GM12878 (cell line): ENCODE results near the gene ITM2C. TPM values are rescaled to one million over a fixed set of nuclear protein-coding genes. Genes with fewer than 3 reads are reported as not detected.
A peak's percentile ranks its signal among the peaks of the same experiment; 100 is the strongest.

Experiments
- CBFB ChIP-seq: IDR thresholded peaks from 2 replicates; pipeline ENCODE4 v1.6.1; 2016; ENCODE audit warnings: antibody characterized with exemption, low read depth
- CHD2 ChIP-seq: IDR thresholded peaks from 2 replicates; pipeline ENCODE4 v1.6.1; 2011; ENCODE audit warnings: low read depth, low read length, improper control_type of control experiment, borderline replicate concordance
- HCFC1 ChIP-seq: fragments of 150-350 bp; IDR thresholded peaks from 2 replicates; pipeline ENCODE4 v1.6.1; 2014; ENCODE audit warnings: low read length
- HDAC6 ChIP-seq: fragments of 200-600 bp; sonication (generic); IDR thresholded peaks from one replicate; pipeline ENCODE4 v1.8.0; 2017; ENCODE audit warnings: antibody characterized with exemption; ENCODE audit not compliant: unreplicated experiment
- JUND ChIP-seq: IDR thresholded peaks from 2 replicates; pipeline ENCODE4 v1.6.1; 2012; ENCODE audit warnings: low read depth, mild to moderate bottlenecking, low read length, improper control_type of control experiment, moderate library complexity
- MTA2 ChIP-seq: fragments of 450-650 bp; IDR thresholded peaks from 2 replicates; pipeline ENCODE4 v1.6.1; 2016; ENCODE audit warnings: low read depth, mild to moderate bottlenecking, moderate library complexity
- NR2C2 ChIP-seq: IDR thresholded peaks from 2 replicates; pipeline ENCODE4 v1.6.1; 2011; ENCODE audit warnings: borderline replicate concordance, low read depth; ENCODE audit not compliant: control insufficient read depth, insufficient read length
- POU2F2 ChIP-seq: IDR thresholded peaks from 3 replicates; pipeline ENCODE4 v1.6.1; 2011; ENCODE audit warnings: low read depth, mild to moderate bottlenecking, low read length, borderline replicate concordance
- RBBP5 ChIP-seq: fragments of 200-600 bp; sonication (generic); conservative IDR thresholded peaks from 2 replicates; pipeline ENCODE4 v1.6.1; 2016
- SMARCA5 ChIP-seq: fragments of 450-650 bp; IDR thresholded peaks from 2 replicates; pipeline ENCODE4 v1.6.1; 2017; ENCODE audit warnings: mild to moderate bottlenecking
- STAT1 ChIP-seq: fragments of 450-650 bp; conservative IDR thresholded peaks from 2 replicates; pipeline ENCODE4 v1.6.1; 2014; ENCODE audit warnings: antibody characterized with exemption, mild to moderate bottlenecking
- TARDBP ChIP-seq: IDR thresholded peaks from 2 replicates; pipeline ENCODE4 v1.6.1; 2016; ENCODE audit warnings: borderline replicate concordance
- TCF12 ChIP-seq: IDR thresholded peaks from 2 replicates; pipeline ENCODE4 v1.6.1; 2011; ENCODE audit warnings: low read depth, mild to moderate bottlenecking, low read length
- TCF7 ChIP-seq: IDR thresholded peaks from 2 replicates; pipeline ENCODE4 v1.6.1; 2014; ENCODE audit warnings: antibody characterized with exemption, borderline replicate concordance
- ZNF384 ChIP-seq: IDR thresholded peaks from 2 replicates; pipeline ENCODE4 v1.6.1; 2012; ENCODE audit warnings: low read depth, mild to moderate bottlenecking, low read length, improper control_type of control experiment, borderline replicate concordance
- polyA plus RNA-seq, 11 experiments: library from polyadenylated mRNA; depleted of rRNA in 4 of 11; unstranded in 6 of 11; stranded (reverse) in 5 of 11; fragments of >200 nt; fragmentation: Nextera tagmentation in 4 of 11; fragmentation: Illumina TruSeq in 1 of 11; extraction: Ambion mirVana in 4 of 11; extraction: Trizol in 1 of 11; gene quantifications; 1 replicate in 1 of 11; 2 replicates in 10 of 11; pipeline versions ENCODE4 v1.2.1 to v1.2.3, GENCODE V29; 2011 to 2016; ENCODE audit warnings: inconsistent platforms in 2 of 11, missing spikeins in 2 of 11, low read depth in 1 of 11
- total RNA-seq, 4 experiments: library from RNA; depleted of rRNA in 3 of 4; stranded (reverse); fragments of >200 nt in 3 of 4; fragmentation: Illumina TruSeq in 1 of 4; extraction: Trizol in 1 of 4; gene quantifications; 2 replicates each; pipeline versions ENCODE4 v1.2.1 to v1.2.3, GENCODE V29; 2013 to 2021
- TF ChIP-seq, protein P1 (sequence below): fragments of 450-650 bp; IDR thresholded peaks from 2 replicates; pipeline ENCODE4 v1.6.1; 2018; ENCODE audit warnings: mild to moderate bottlenecking, low read depth, moderate library complexity; ENCODE audit not compliant: partially characterized antibody
- TF ChIP-seq, protein P2 (sequence below): IDR thresholded peaks from 2 replicates; pipeline ENCODE4 v1.6.1; 2011; ENCODE audit warnings: borderline replicate concordance, low read depth, mild to moderate bottlenecking, moderate library complexity, low read length; ENCODE audit not compliant: insufficient read depth, poor library complexity, severe bottlenecking
- TF ChIP-seq, protein P3 (sequence below): IDR thresholded peaks from 2 replicates; pipeline ENCODE4 v1.6.1; 2012; ENCODE audit warnings: low read length, inconsistent platforms
- TF ChIP-seq, protein P4 (sequence below): IDR thresholded peaks from 2 replicates; pipeline ENCODE4 v1.6.1; 2011; ENCODE audit warnings: low read depth, low read length, improper control_type of control experiment, borderline replicate concordance
- TF ChIP-seq, protein P5 (sequence below): fragments of 450-650 bp; IDR thresholded peaks from 2 replicates; pipeline ENCODE4 v1.6.1; 2017; ENCODE audit warnings: mild to moderate bottlenecking, low read depth, inconsistent platforms; ENCODE audit not compliant: poor library complexity, severe bottlenecking
- TF ChIP-seq, protein P6 (sequence below): IDR thresholded peaks from 2 replicates; pipeline ENCODE4 v1.6.1; 2012; ENCODE audit warnings: low read depth, low read length, improper control_type of control experiment

The ITM2C gene
- total and polyA plus RNA-seq, 10 of the 15 experiments (the other 5 are each of a cell fraction or from before 2014, with no cell fraction given) = 5.4 to 195 (median 149) TPM

DNA sequence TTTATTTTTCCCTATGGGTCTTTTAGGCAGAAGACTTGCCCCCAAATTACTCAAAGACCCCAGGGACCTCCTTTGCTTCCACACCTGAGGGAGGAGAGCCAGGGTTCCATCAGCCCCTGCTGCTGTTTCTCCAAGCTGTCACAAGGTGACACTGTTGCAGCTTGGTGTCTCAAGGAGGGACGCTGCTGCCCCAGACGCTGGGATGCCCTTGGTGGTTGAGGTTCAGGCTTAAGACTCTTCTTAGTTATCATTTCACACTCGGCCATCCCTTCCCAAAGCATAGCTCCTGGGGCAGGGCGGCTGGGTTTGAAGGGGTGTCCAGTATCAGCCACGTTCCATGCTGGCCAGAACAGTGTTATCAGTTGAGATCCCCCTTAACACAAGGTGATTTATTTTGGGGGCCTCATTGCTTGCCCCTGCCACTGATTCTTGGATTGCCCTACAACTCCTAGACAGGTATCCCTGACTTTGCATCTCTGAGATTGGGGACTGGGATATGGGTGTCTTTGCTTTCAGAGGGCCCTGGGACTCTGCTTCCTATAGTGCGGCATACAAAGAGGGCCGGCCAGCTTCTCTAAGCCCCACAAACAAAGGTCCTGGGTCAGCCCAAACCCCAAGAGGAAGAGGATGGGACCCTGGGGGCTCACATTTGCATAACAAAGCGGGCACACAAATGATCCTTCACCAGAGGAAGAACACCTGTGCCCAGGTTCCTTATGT is 37.6 kb downstream of the ITM2C start (continued):
- TF ChIP-seq, protein P1, sequence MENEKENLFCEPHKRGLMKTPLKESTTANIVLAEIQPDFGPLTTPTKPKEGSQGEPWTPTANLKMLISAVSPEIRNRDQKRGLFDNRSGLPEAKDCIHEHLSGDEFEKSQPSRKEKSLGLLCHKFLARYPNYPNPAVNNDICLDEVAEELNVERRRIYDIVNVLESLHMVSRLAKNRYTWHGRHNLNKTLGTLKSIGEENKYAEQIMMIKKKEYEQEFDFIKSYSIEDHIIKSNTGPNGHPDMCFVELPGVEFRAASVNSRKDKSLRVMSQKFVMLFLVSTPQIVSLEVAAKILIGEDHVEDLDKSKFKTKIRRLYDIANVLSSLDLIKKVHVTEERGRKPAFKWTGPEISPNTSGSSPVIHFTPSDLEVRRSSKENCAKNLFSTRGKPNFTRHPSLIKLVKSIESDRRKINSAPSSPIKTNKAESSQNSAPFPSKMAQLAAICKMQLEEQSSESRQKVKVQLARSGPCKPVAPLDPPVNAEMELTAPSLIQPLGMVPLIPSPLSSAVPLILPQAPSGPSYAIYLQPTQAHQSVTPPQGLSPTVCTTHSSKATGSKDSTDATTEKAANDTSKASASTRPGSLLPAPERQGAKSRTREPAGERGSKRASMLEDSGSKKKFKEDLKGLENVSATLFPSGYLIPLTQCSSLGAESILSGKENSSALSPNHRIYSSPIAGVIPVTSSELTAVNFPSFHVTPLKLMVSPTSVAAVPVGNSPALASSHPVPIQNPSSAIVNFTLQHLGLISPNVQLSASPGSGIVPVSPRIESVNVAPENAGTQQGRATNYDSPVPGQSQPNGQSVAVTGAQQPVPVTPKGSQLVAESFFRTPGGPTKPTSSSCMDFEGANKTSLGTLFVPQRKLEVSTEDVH = no peak
- TF ChIP-seq ZNF384 = no peak
- TF ChIP-seq, protein P2, sequence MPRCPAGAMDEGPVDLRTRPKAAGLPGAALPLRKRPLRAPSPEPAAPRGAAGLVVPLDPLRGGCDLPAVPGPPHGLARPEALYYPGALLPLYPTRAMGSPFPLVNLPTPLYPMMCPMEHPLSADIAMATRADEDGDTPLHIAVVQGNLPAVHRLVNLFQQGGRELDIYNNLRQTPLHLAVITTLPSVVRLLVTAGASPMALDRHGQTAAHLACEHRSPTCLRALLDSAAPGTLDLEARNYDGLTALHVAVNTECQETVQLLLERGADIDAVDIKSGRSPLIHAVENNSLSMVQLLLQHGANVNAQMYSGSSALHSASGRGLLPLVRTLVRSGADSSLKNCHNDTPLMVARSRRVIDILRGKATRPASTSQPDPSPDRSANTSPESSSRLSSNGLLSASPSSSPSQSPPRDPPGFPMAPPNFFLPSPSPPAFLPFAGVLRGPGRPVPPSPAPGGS = no peak
- no peak for TF ChIP-seq STAT1
- TF ChIP-seq HDAC6 = no peak
- peak; percentile 32; the same call in 1 of the 3 replicates for TF ChIP-seq POU2F2
- TF ChIP-seq HCFC1 = no peak
- TF ChIP-seq MTA2 = no peak
- TF ChIP-seq, protein P3, sequence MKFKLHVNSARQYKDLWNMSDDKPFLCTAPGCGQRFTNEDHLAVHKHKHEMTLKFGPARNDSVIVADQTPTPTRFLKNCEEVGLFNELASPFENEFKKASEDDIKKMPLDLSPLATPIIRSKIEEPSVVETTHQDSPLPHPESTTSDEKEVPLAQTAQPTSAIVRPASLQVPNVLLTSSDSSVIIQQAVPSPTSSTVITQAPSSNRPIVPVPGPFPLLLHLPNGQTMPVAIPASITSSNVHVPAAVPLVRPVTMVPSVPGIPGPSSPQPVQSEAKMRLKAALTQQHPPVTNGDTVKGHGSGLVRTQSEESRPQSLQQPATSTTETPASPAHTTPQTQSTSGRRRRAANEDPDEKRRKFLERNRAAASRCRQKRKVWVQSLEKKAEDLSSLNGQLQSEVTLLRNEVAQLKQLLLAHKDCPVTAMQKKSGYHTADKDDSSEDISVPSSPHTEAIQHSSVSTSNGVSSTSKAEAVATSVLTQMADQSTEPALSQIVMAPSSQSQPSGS = no peak
- TF ChIP-seq TCF12 = no peak
- TF ChIP-seq, protein P4, sequence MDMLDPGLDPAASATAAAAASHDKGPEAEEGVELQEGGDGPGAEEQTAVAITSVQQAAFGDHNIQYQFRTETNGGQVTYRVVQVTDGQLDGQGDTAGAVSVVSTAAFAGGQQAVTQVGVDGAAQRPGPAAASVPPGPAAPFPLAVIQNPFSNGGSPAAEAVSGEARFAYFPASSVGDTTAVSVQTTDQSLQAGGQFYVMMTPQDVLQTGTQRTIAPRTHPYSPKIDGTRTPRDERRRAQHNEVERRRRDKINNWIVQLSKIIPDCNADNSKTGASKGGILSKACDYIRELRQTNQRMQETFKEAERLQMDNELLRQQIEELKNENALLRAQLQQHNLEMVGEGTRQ = no peak
- TF ChIP-seq NR2C2 = no peak
- TF ChIP-seq, protein P5, sequence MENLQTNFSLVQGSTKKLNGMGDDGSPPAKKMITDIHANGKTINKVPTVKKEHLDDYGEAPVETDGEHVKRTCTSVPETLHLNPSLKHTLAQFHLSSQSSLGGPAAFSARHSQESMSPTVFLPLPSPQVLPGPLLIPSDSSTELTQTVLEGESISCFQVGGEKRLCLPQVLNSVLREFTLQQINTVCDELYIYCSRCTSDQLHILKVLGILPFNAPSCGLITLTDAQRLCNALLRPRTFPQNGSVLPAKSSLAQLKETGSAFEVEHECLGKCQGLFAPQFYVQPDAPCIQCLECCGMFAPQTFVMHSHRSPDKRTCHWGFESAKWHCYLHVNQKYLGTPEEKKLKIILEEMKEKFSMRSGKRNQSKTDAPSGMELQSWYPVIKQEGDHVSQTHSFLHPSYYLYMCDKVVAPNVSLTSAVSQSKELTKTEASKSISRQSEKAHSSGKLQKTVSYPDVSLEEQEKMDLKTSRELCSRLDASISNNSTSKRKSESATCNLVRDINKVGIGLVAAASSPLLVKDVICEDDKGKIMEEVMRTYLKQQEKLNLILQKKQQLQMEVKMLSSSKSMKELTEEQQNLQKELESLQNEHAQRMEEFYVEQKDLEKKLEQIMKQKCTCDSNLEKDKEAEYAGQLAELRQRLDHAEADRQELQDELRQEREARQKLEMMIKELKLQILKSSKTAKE = no peak
- TF ChIP-seq, protein P6, sequence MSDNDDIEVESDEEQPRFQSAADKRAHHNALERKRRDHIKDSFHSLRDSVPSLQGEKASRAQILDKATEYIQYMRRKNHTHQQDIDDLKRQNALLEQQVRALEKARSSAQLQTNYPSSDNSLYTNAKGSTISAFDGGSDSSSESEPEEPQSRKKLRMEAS = no peak
- TF ChIP-seq CHD2 = no peak
- TF ChIP-seq CBFB = no peak
- TF ChIP-seq TCF7 = no peak
- TF ChIP-seq TARDBP = no peak
- no peak for TF ChIP-seq JUND
- TF ChIP-seq RBBP5 = no peak
- TF ChIP-seq SMARCA5 = peak; percentile 76; the same call in 1 of the 2 replicates
